ENCODE results near the gene ASXL1.
"Not testable (repeated sequence)": the region's sequence is repeated elsewhere in the genome, so short reads cannot be mapped to it uniquely, and the experiment has no call there.

Gene ASXL1

GRCh38 chr20:32337937-32338661 lies 20.0 kb upstream of the ASXL1 start:
- DNase-seq (ENCODE audit: low read depth) = no peak

DNA sequence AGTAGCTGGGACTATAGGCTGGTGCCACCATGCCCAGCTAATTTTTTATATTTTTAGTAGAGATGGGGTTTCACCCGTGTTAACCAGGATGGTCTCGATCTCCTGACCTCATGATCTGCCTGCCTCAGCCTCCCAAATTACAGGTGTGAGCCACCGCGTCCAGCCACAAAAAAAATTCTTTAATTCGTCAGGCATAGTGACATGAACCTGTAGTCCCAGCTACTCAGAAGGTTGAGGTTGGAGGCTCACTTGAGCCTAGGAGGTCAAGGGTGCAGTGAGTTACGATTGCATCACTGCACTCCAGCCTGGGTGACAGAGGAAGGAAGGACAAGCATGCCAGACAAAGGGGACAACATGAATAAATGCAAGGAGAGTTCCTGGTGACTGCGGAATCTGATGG lies 19.5 kb upstream of the ASXL1 start:
- DNase-seq (ENCODE audit: low read depth) = no peak

DNA sequence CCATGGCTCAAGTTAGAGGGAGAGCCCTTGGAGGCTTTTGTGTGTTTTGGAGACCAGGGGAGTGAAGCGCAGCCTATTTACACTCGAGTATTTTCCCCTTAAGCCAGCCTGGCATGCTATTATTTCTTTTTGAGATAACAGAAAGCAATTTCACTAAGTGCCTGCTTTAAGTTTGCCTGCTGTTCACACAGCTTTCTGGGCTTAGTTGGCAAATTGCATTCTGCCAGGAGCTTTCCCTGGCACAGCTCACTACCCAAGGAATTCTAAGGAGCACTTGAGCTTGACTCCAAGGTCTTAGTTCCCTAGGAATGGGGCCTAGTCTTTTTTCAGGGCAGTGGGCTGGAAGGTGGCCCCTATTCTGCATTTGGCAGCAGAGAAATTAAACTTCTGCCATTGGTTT lies 19.0 kb upstream of the ASXL1 start:
- DNase-seq (ENCODE audit: low read depth) = no peak

GRCh38 chr20:32341053-32341452 lies 17.1 kb upstream of the ASXL1 start:
- not testable (repeated sequence) for DNase-seq (ENCODE audit: low read depth)

GRCh38 chr20:32343439-32343838 lies 14.7 kb upstream of the ASXL1 start:
- DNase-seq (ENCODE audit: low read depth) = no peak

DNA sequence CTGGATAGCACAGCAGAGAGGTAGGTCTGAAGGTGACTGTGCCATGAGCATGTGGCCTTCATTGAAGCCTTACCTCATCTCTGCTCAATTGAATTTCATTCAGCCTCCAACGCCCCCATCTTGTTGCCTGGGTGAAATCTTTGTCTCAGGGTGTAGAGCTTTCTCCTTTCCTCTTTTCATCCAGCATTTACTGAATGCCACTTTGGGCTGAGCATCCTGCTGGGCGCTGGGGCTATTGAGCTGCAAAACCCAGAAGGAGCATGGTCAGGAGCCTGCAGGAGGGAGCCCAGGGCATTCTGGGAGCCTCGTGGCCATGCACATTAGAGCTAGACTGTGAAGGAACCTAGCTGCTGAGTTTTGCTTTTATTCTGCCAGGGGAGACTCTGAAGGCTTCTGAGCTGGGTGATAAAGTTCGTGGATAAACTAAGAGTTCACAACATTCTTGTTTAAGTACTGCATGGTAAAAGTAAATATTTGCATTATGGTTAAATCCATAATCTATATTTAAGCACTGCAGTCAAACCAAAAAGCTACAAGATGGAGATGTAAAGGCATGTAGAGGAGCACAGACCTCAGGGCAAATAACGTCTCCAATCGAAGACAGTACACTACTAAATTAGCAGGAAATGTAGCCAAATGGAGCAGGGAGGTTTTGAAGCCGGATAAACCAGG lies 13.2 kb upstream of the ASXL1 start:
- no peak for DNase-seq (ENCODE audit: low read depth)

- DNase-seq (ENCODE audit: low read depth) = no peak
These were observed 9.9 kb upstream of the ASXL1 start for GRCh38 chr20:32348207-32348606.

- DNase-seq (ENCODE audit: low read depth) = no peak
These were observed 7.7 kb upstream of the ASXL1 start for GRCh38 chr20:32350421-32350820.

DNA sequence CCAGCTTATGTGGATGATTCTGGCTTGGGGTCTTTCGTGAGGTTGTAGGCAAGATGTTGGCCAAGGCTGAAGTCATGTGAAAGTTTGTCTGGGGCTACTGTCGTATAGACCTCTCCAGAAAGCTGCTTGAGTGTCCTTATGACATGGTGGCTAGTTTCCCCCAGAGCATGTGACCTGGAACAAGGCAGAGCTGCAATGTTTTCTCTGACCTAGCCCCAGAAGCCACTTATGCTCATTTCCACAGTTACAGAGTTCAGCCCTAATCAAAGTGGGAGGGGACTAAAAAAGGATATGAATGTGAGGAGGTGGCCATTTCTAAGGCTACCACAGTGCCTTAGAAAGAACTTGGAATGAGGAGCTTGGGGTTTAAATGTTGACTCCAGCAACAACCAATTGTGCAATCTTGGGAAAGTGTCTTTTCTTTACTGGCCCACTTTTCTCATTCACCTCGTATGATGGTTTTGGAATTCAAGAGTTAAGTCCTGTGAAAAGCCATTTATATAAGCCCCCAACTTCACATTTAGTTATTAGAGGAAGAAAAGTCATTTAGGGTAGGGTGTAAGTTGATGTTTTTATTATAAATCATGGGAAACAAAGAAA lies 5.9 kb upstream of the ASXL1 start:
- no peak for DNase-seq (ENCODE audit: low read depth)

GRCh38 chr20:32353848-32354496 lies 4.2 kb upstream of the ASXL1 start:
- no peak for DNase-seq (ENCODE audit: low read depth)

DNA sequence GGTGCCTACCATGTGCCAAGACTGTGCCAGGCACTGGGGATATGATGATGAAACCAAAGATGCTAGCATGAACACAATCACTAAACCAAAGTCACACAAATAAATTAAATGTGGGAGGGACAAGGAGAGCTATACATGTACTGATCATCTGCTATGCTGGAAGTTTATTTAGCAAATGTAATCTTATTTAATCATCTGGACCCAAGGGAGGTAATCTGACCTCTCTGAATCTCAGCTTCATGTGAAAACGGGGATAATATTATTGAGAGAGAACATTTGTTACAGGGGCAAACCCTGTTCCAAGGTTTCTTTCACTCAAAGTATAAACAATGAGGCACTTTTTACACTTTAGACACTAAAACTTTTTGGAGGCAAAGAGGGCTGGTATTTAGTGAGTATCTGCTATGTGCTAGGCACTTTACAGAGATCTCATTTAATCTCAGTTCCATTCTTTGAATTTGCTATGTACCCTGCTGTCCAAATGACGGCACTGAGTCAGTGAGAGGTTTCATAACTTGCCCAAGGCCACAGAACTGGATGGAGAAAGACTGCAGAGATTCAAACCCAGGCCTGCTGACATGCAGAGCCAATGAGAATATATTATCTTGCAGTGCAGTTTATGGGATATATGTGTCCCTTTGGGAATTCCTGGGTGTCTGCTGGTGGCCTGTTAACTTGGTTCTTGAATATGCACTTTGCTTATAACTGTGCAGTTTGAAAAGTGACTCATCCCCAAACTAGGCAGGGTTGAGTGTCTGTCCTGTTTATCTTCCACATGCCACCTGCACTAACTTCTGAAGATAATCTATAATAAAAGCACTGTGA lies 3.3 kb upstream of the ASXL1 start:
- no peak for DNase-seq (ENCODE audit: low read depth)

GRCh38 chr20:32355417-32355841 lies 2.7 kb upstream of the ASXL1 start:
- no peak for DNase-seq (ENCODE audit: low read depth)

DNA sequence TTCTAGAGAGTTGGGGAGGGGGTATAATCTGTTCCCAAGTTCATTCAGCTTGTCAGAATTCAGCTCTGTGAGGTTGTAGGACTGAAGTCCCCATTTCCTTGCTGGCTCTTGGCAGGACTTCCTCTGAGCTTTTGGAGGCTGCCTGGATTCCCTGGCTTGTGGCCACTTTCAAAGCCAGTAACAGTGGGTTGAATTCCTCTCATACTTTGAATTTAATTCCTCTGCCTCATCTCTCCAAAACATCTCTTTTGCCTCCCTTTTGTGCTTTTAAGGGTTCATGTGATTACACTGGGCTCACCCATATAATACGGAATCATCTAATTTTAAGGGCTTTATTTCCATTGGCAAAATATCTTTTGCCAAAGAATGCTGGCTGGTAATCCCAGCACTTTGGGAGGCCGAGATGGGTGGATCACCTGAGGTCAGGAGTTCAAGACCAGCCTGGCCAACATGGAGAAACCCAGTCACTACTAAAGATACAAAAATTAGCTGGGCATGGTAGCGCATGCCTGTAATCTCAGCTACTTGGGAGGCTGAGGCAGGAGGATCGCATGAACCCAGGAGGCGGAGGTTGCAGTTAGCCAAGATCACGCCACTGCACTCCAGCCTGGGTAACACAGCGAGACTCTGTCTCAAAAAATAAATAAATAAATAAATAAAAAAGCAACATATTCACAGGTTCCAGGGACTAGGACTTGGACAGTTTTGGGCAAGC lies 2.1 kb upstream of the ASXL1 start:
- not testable (repeated sequence) for DNase-seq (ENCODE audit: low read depth)

- no peak for DNase-seq (ENCODE audit: low read depth)
These were observed 1.3 kb upstream of the ASXL1 start for GRCh38 chr20:32356622-32357374.

DNA sequence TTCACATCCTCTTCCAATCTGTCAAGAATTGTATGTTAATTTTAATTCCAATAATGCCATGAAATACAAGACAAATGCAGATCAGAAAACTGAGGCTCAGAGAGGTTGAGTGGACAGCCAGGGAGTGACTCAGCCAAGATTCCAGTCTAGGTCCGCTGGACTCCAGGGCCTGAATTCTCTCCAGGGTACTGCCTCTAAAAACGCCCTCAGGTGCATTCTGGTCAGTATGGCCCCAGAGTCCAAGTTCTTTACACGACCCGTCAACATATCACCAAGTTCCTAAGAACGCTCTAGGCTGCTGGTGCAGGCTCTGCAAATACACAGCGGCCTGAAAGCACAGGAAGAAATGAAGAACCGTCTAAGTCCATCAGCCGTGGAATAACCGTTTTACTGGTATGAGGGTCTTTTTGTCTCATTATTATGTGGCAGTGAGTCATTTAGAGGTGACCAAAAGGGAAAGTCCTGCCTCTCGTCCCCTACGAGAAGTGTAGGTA lies 709 bp upstream of the ASXL1 start:
- DNase-seq (ENCODE audit: low read depth) = no peak

DNA sequence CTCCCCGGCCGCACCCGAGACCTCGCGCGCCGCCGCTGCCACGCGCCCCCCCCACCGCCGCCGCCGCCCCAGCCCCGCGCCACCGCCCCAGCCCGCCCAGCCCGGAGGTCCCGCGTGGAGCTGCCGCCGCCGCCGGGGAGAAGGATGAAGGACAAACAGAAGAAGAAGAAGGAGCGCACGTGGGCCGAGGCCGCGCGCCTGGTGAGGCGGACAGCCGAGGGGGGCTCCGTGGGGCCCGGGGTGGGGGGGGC lies 426 bp downstream of the ASXL1 start:
- DNase-seq (ENCODE audit: low read depth) = peak; percentile 58

DNA sequence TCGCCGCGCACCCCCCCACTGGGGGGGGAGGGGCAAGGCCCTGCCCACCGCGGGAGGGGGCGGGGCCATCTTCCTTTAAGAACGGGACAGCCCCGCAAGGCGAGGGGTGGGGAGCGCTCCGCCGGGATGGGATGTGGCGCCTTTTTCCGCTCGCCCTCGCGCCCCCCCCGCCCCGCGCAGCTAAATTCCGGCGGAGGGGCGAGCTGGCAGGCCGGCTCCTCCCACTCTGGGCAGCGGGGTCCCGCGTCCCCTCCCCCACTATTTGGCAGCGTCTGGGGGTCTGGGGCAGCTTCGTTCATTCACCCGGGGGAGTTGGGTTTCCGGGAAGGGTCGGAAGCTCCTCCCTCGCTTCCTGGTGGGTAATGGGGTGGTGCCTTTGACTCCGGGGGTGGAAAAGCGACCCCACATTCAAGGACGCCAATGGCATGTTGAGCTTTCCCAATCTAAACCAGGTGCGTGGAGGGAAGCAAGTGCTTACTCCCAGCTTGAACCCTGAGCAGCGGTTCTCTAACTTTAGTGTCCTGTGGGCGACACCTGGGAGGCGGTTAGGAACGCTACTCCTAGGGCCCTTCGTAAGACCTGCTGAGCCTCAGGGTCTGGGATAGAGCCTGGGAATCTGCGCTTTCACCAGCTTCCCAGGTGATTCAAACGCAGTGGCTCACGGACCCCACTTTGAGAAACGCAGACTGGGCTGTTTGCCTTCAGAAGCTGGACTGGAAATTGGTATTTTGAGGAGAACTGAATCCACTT lies 927 bp downstream of the ASXL1 start:
- no peak for DNase-seq (ENCODE audit: low read depth)

- DNase-seq (ENCODE audit: low read depth) = no peak
These were observed 1.7 kb downstream of the ASXL1 start for GRCh38 chr20:32359633-32360332.

- no peak for DNase-seq (ENCODE audit: low read depth)
These were observed 2.2 kb downstream of the ASXL1 start for GRCh38 chr20:32360333-32360634.

Data from stimulated activated CD8-positive, alpha-beta memory T cell treated with anti-CD3 and anti-CD28 coated beads, Interleukin-7, amount 100 ng/mL, for 24 hours (primary cell).